GM12878 (cell line): ENCODE results near the gene MBNL1. TPM values are rescaled to one million over a fixed set of nuclear protein-coding genes. Genes with fewer than 3 reads are reported as not detected.

ENCODE experiments used
- ATF2 ChIP-seq: IDR thresholded peaks from 2 replicates; pipeline ENCODE4 v1.6.1; 2012; ENCODE audit warnings: low read length, inconsistent platforms
- BCLAF1 ChIP-seq: fragments of 450-650 bp; IDR thresholded peaks from 2 replicates; pipeline ENCODE4 v1.6.1; 2017; ENCODE audit warnings: antibody characterized with exemption, mild to moderate bottlenecking, moderate library complexity
- CBX5 ChIP-seq: sonication (generic); IDR thresholded peaks from 2 replicates; pipeline ENCODE4 v1.6.1; 2016; ENCODE audit warnings: low read depth, moderate library complexity, mild to moderate bottlenecking, inconsistent platforms
- CTCF ChIP-seq, 3 experiments: IDR thresholded peaks in 2 of 3; conservative IDR thresholded peaks in 1 of 3; 2 replicates each; pipeline ENCODE4 v1.5.1; 2011; ENCODE audit warnings: low read depth in 3 of 3, low read length in 3 of 3, mild to moderate bottlenecking in 3 of 3, control low read depth in 2 of 3, moderate library complexity in 2 of 3, inconsistent platforms in 1 of 3, mixed read lengths in 1 of 3; ENCODE audit not compliant: control insufficient read depth in 2 of 3, insufficient read depth in 1 of 3; ENCODE audit errors: extremely low read depth in 1 of 3
- DPF2 ChIP-seq: fragments of 450-650 bp; IDR thresholded peaks from 2 replicates; pipeline ENCODE4 v1.6.1; 2017; ENCODE audit warnings: mild to moderate bottlenecking
- EGR1 ChIP-seq, 2 experiments: IDR thresholded peaks; 1 replicate in 1 of 2; 2 replicates in 1 of 2; pipeline ENCODE4 v1.6.1; 2011 to 2012; ENCODE audit warnings: low read depth in 2 of 2, low read length in 2 of 2, borderline replicate concordance in 1 of 2, mild to moderate bottlenecking in 1 of 2, moderate library complexity in 1 of 2
- HCFC1 ChIP-seq: fragments of 150-350 bp; IDR thresholded peaks from 2 replicates; pipeline ENCODE4 v1.6.1; 2014; ENCODE audit warnings: low read length
- MEF2B ChIP-seq: fragments of 450-650 bp; IDR thresholded peaks from 2 replicates; pipeline ENCODE4 v1.6.1; 2018; ENCODE audit warnings: mild to moderate bottlenecking, moderate library complexity; ENCODE audit not compliant: partially characterized antibody, poor library complexity, severe bottlenecking
- MXI1 ChIP-seq: fragments of 150-350 bp; IDR thresholded peaks from 2 replicates; pipeline ENCODE4 v1.6.1; 2011; ENCODE audit warnings: low read depth, mild to moderate bottlenecking, inconsistent platforms, low read length, improper control_type of control experiment
- PAX5 ChIP-seq: IDR thresholded peaks from 2 replicates; pipeline ENCODE4 v1.6.1; 2011; ENCODE audit warnings: low read depth, low read length, borderline replicate concordance
- POLR2A ChIP-seq: IDR thresholded peaks from 2 replicates; pipeline ENCODE4 v1.6.1; 2011; ENCODE audit warnings: low read depth, mild to moderate bottlenecking, low read length
- RAD21 ChIP-seq: IDR thresholded peaks from 2 replicates; pipeline ENCODE4 v1.6.1; 2011; ENCODE audit warnings: mild to moderate bottlenecking, low read depth, low read length, moderate library complexity; ENCODE audit not compliant: insufficient read depth
- RCOR1 ChIP-seq: conservative IDR thresholded peaks from 2 replicates; pipeline ENCODE4 v1.6.1; 2012; ENCODE audit warnings: low read depth, low read length, improper control_type of control experiment
- RFX5 ChIP-seq: IDR thresholded peaks from 2 replicates; pipeline ENCODE4 v1.6.1; 2011; ENCODE audit warnings: low read depth, low read length, improper control_type of control experiment
- SIX5 ChIP-seq: IDR thresholded peaks from 2 replicates; pipeline ENCODE4 v1.6.1; 2011; ENCODE audit warnings: mild to moderate bottlenecking, low read depth, low read length, moderate library complexity; ENCODE audit not compliant: severe bottlenecking
- SKIL ChIP-seq: fragments of 450-650 bp; IDR thresholded peaks from 2 replicates; pipeline ENCODE4 v1.6.1; 2017; ENCODE audit warnings: mild to moderate bottlenecking, low read depth, inconsistent platforms; ENCODE audit not compliant: poor library complexity, severe bottlenecking
- SREBF2 ChIP-seq: IDR thresholded peaks from 2 replicates; pipeline ENCODE4 v1.6.1; 2012; ENCODE audit warnings: mild to moderate bottlenecking, low read length
- ZNF384 ChIP-seq: IDR thresholded peaks from 2 replicates; pipeline ENCODE4 v1.6.1; 2012; ENCODE audit warnings: low read depth, mild to moderate bottlenecking, low read length, improper control_type of control experiment, borderline replicate concordance
- polyA plus RNA-seq, 11 experiments: library from polyadenylated mRNA; depleted of rRNA in 4 of 11; unstranded in 6 of 11; stranded (reverse) in 5 of 11; fragments of >200 nt; fragmentation: Nextera tagmentation in 4 of 11; fragmentation: Illumina TruSeq in 1 of 11; extraction: Ambion mirVana in 4 of 11; extraction: Trizol in 1 of 11; gene quantifications; 1 replicate in 1 of 11; 2 replicates in 10 of 11; pipeline versions ENCODE4 v1.2.1 to v1.2.3, GENCODE V29; 2011 to 2016; ENCODE audit warnings: inconsistent platforms in 2 of 11, missing spikeins in 2 of 11, low read depth in 1 of 11
- total RNA-seq, 4 experiments: library from RNA; depleted of rRNA in 3 of 4; stranded (reverse); fragments of >200 nt in 3 of 4; fragmentation: Illumina TruSeq in 1 of 4; extraction: Trizol in 1 of 4; gene quantifications; 2 replicates each; pipeline versions ENCODE4 v1.2.1 to v1.2.3, GENCODE V29; 2013 to 2021
- TF ChIP-seq, protein P1 (sequence below): fragments of 450-650 bp; formaldehyde crosslinking; IDR thresholded peaks from 2 replicates; pipeline ENCODE4 v1.5.0; 2022; ENCODE audit warnings: mild to moderate bottlenecking, missing genetic modification characterization

The MBNL1 gene
- total and polyA plus RNA-seq, 10 of the 15 experiments (the other 5 are each of a cell fraction or from before 2014, with no cell fraction given) = 59.6 to 337 (median 143) TPM

DNA sequence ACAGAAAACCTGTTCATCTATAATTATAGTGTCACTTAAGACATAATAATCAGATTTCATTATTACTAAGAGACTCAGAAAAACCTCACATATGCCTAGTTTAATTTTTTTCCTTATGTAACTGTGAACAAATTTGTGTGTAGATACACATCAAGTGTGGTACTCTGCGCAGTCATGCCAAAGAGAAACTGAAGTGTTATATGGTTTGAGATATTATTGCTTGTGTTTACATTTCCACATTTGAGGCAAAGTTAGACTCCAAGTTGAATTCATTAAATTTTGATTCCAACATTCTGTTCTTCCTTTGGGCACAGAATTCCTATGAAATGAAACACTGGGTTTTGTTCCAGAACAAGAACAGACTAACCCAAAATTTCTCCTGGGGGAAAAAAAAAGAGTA is 2.2 kb downstream of the MBNL1 start (continued):
- TF ChIP-seq ATF2 = 0 out of 2 replicates have a peak, but pooled peaks have one; percentile 36
- no peak for TF ChIP-seq PAX5
- TF ChIP-seq RCOR1 = no peak
- TF ChIP-seq SKIL = no peak
- TF ChIP-seq DPF2 = no peak
- TF ChIP-seq SREBF2 = no peak
- no peak for TF ChIP-seq CBX5
- TF ChIP-seq RAD21 = no peak
- no peak for TF ChIP-seq SIX5
- no peak for TF ChIP-seq HCFC1
- TF ChIP-seq ZNF384 = no peak
- no peak for TF ChIP-seq MXI1
- TF ChIP-seq EGR1 (IDR thresholded peaks at IDR 0.05; ENCODE audit: borderline replicate concordance in 1 of 2, low read depth in 2 of 2, low read length in 2 of 2) = no peak
- TF ChIP-seq CTCF (IDR thresholded peaks at IDR 0.05 in 2 of 3, conservative IDR thresholded peaks at IDR 0.05 in 1 of 3; ENCODE audit: control insufficient read depth in 2 of 3, extremely low read depth in 1 of 3, insufficient read depth in 1 of 3, low read depth in 3 of 3, low read length in 3 of 3) = no peak
- no peak for TF ChIP-seq RFX5
- TF ChIP-seq MEF2B = no peak
- no peak for TF ChIP-seq BCLAF1
- TF ChIP-seq, protein P1, sequence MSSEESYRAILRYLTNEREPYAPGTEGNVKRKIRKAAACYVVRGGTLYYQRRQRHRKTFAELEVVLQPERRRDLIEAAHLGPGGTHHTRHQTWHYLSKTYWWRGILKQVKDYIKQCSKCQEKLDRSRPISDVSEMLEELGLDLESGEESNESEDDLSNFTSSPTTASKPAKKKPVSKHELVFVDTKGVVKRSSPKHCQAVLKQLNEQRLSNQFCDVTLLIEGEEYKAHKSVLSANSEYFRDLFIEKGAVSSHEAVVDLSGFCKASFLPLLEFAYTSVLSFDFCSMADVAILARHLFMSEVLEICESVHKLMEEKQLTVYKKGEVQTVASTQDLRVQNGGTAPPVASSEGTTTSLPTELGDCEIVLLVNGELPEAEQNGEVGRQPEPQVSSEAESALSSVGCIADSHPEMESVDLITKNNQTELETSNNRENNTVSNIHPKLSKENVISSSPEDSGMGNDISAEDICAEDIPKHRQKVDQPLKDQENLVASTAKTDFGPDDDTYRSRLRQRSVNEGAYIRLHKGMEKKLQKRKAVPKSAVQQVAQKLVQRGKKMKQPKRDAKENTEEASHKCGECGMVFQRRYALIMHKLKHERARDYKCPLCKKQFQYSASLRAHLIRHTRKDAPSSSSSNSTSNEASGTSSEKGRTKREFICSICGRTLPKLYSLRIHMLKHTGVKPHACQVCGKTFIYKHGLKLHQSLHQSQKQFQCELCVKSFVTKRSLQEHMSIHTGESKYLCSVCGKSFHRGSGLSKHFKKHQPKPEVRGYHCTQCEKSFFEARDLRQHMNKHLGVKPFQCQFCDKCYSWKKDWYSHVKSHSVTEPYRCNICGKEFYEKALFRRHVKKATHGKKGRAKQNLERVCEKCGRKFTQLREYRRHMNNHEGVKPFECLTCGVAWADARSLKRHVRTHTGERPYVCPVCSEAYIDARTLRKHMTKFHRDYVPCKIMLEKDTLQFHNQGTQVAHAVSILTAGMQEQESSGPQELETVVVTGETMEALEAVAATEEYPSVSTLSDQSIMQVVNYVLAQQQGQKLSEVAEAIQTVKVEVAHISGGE (CRISPR knock-in tag) = no peak
- no peak for TF ChIP-seq POLR2A
